Activated T-helper 9 cell treated with anti-CD3 and anti-CD28 coated beads, Interleukin-2, amount 50 U/mL, for 16 hours (primary cell): ENCODE measurements around the gene GLIS1.

Experiments
- DNase-seq: peaks from one replicate; pipeline ENCODE4 v3.0.0-alpha.2; 2020; ENCODE audit warnings: low read depth

The GLIS1 gene

GRCh38 chr1:53580739-53581475 lies 158.1 kb downstream of the GLIS1 start:
- no peak for DNase-seq

DNA sequence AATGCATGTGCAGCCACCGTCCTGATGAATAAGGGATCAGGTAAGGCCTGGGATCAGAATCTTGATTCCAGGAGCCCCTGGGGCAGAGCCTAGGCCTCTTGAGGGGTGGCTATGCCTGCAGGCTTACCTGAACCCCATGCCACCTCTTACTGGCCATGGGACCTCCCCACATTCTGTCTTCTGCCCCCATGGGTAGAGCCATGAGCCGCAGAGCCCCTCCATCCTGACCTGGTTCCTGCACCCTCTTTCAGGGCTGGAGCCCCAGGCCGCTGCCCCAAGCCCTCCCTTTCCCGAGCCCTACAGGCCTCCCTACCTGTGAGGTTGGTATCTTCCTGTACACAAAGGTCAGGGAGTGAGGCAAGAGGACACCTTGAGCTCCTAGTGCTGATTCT lies 159.0 kb downstream of the GLIS1 start:
- no peak for DNase-seq

GRCh38 chr1:53579221-53580008 lies 159.5 kb downstream of the GLIS1 start:
- no peak for DNase-seq

- no peak for DNase-seq
Measured at GRCh38 chr1:53578358-53578757, 160.6 kb downstream of the GLIS1 start.

GRCh38 chr1:53577761-53578100 lies 161.2 kb downstream of the GLIS1 start:
- DNase-seq = no peak

- no peak for DNase-seq
Measured at GRCh38 chr1:53576866-53577760, 161.9 kb downstream of the GLIS1 start.

GRCh38 chr1:53576381-53576801 lies 162.6 kb downstream of the GLIS1 start:
- no peak for DNase-seq

DNA sequence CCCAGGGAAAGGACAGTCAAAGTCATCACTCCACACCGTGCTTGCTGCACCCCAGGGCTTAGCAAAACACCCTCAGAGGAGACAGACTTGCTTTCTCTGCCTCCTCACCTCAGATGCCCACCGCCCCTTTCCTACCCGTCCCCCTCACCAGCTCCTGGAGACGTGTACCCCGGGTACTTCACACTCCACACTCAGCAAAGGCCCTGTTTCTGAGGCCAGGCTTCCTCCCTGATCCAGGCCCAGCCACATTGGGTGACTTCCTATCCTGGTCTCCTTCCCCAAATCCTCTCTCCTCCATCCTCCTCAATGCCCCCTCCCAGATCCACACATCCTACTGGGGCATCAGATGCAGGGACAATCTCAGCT lies 163.0 kb downstream of the GLIS1 start:
- DNase-seq = no peak

DNA sequence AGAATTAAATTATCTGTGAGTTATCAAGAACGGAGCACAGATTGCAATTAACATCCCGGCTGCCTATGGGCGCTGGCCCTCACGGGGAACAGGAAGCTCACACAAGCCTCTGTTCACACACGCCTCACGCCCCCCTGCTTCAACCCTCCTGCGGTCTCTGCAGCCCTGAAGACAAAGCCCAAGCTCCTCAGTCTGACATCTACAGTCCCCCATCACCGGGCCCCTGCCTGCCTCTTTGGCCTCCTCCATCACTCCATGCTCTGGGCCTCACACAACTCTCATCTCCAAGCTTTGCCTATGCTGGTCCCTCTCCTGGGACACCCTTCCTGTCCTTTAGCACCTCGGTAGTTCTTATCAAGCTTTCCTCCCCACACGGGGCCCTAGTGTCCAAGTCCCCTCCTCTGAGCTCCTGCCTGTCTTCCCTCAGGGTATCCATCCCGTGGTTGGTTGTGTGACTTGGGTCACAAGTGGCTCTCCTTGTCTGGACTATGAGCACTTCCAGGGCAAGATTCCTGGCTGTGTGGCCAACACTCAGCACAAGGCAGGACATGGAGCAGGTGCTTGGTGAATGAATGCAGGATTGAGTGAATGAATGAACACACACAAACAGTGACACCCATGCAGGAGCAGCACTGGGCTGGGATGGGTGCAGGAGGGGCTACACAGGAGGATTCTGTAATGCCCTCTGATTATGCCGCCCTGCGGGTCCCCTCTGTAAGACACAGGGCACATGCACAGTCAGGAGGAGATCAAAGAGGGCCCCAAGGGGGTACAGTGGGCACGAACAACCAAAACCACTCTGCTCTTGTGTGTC lies 163.6 kb downstream of the GLIS1 start:
- DNase-seq = no peak

DNA sequence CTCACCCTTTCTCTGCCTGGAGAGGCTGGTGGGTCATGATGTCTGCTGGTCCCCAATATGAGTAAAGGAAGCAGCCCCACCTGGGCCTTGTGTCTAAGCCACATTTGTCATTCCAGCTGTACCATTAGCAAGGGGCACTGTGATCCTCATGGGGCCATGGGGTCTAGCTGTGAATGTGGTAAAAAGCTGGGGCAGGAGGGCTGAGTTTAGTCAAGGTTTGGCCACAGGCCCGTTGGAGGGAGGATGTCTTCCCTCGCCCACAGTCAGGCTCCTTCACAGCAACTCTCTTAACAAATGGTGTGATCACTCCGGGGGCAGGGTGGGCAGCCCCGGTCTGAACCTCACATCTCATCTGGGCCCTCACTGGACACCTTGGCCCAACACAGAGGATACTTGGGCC lies 164.3 kb downstream of the GLIS1 start:
- no peak for DNase-seq

GRCh38 chr1:53573931-53574330 lies 165.0 kb downstream of the GLIS1 start:
- DNase-seq = no peak

GRCh38 chr1:53573522-53573921 lies 165.4 kb downstream of the GLIS1 start:
- DNase-seq = no peak

DNA sequence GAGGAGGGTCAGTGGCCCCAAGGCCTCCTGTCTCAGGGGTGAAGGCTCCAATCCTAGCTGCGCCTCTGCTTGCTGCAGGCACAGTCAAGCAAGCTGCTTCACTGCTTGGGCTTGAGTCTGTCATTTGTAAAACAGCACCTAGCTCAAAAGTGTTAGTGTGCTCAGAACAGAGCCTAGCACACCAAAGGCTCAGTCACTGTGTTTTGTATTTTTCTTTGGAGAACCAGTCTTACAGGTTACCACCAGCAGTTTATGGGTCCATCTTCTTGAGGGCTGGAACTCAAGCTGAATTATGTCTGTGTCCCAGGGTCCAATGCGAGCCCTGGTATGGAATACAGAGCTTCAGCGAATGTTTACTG lies 166.2 kb downstream of the GLIS1 start:
- no peak for DNase-seq

- DNase-seq = no peak
Measured at GRCh38 chr1:53572065-53572814, 166.7 kb downstream of the GLIS1 start.

GRCh38 chr1:53568540-53568939 lies 170.4 kb downstream of the GLIS1 start:
- DNase-seq = no peak

DNA sequence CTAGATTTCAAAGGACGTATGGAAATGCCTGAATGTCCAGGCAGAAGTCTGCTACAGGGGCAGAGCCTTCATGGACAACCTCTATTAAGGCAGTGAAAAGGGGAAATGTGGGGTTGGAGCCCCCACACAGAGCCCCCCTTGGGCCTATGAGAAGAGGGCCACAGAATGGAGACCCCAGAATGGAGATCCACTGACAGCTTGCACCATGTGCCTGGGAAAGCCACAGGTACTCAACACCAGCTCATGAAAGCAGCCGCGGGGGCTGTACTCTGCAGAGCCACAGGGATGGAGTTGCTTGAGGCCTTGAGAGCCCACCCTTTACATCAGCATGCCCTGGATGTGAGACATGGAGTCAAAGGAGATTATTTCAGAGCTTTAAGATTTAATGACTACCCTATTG lies 171.1 kb downstream of the GLIS1 start:
- no peak for DNase-seq

- DNase-seq = no peak
Measured at GRCh38 chr1:53567450-53567849, 171.5 kb downstream of the GLIS1 start.

DNA sequence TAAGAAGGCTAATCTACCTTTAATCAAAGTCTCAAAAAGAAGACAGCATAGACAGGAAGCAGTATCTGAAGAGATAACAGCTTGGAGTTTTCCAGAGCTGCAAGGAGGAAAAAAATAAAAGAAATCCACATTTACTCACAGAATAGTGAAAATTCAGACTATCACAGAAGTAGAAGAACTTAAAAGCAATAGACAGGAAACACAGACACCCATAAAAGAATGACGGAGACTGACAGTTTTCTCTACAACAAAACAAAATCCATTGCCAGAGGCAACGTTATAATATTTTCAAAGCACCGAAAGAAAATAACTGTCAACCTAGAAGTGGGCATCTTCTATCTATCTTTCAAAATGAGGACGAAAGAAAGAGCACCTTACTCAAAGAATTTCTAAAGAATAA lies 175.4 kb downstream of the GLIS1 start:
- no peak for DNase-seq

DNA sequence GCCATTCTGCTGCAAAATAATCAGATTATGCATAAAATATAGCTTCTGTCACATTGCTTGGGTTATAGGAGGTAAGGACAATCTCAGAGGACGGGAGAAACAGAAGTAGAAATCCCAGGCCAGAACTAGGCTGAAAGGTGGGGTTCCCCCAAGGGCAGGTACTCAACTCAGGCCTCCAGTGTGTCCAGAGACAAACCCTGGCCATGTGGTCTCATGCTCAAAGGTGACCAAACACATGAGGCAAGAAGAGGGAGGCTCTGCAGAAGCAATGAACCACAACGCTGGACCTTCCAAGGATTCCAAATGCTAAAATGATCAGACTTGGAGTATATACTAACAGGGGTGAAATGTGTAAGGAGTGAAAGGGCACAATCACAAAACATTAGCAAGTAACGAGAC lies 176.0 kb downstream of the GLIS1 start:
- DNase-seq = no peak

- DNase-seq = no peak
Measured at GRCh38 chr1:53562291-53562980, 176.5 kb downstream of the GLIS1 start.
